HG03159 (cell line): Measurements from ENCODE around the gene FSIP1.

ENCODE experiments used
- ATAC-seq: cut with Tn5 transposase; IDR thresholded peaks from one replicate; pipeline ENCODE4 v1.9.1; 2021; ENCODE audit warnings: mild to moderate bottlenecking, moderate library complexity; ENCODE audit not compliant: unreplicated experiment

Gene FSIP1

DNA sequence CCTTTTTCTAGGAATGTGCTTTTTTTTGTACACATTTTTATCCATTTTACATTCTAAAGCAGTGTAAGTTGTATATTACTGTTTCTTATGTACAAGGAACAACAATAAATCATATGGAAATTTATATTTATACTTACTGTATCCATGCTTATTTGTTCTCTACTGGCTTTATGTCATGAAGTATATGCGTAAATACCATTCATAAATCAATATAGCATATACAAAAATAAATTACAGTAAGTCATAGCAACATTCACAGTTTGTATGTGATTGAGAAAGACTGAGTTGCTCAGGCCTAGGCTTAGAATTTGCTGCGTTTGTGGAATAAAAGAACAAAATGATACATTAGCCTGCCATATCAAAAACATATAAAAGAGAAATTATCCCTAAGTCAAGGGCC is 185.3 kb downstream of the FSIP1 start:
- no peak for ATAC-seq

DNA sequence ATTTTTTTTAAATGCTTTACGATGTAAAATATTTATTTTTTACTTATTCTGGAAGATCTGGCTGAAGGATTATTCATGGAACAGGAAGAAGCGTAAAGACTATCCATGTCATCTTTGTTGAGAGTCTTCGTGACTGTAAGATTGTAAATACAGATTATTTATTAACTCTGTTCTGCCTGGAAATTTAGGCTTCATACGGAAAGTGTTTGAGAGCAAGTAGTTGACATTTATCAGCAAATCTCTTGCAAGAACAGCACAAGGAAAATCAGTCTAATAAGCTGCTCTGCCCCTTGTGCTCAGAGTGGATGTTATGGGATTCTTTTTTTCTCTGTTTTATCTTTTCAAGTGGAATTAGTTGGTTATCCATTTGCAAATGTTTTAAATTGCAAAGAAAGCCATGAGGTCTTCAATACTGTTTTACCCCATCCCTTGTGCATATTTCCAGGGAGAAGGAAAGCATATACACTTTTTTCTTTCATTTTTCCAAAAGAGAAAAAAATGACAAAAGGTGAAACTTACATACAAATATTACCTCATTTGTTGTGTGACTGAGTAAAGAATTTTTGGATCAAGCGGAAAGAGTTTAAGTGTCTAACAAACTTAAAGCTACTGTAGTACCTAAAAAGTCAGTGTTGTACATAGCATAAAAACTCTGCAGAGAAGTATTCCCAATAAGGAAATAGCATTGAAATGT is 186.1 kb downstream of the FSIP1 start:
- ATAC-seq = no peak

GRCh38 chr15:39595338-39596221 is 187.1 kb downstream of the FSIP1 start:
- ATAC-seq = no peak

- ATAC-seq = no peak
Observed at GRCh38 chr15:39594446-39595337, 187.9 kb downstream of the FSIP1 start.

DNA sequence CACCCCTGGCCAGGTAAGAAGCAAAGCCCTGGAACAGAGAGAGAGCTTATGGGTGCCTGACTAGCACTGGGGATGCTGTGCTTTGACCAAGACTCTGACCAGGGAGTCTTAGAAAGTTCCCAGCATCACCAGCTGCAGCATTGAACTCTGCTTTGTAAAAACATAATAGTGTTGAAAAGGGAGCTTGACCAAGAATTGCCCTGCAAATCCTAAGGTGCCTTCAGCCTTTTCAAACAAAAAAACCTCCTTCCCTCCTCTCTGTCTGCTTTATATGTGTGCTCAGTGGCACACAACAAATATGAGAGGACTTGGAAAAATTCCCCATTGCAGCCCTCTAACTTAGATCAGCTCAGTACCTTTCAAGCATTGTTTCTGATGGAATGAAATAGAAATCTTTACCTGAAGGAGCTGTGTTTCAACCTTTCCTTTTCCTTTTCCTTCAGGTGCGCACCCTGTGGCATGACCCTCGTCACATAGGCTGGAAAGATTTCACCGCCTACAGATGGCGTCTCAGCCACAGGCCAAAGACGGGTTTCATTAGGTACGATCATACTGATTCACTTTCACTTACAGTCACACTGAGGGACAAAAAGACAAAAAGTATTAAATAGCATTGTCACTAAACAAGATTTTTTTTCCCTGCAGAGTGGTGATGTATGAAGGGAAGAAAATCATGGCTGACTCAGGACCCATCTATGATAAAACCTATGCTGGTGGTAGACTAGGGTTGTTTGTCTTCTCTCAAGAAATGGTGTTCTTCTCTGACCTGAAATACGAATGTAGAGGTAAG is 188.8 kb downstream of the FSIP1 start:
- ATAC-seq = no peak

- no peak for ATAC-seq
Observed at GRCh38 chr15:39593071-39593655, 189.5 kb downstream of the FSIP1 start.

DNA sequence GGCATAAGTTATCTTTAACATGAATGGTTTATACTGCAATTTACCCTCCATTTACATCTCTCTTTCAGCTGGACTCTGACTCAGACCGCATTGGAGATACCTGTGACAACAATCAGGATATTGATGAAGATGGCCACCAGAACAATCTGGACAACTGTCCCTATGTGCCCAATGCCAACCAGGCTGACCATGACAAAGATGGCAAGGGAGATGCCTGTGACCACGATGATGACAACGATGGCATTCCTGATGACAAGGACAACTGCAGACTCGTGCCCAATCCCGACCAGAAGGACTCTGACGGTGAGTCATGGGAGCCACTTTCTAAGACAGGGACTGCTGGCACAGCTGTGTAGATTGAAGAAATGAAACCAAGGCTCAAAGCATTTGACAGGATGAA is 190.1 kb downstream of the FSIP1 start:
- ATAC-seq = no peak

GRCh38 chr15:39591896-39592315 is 190.7 kb downstream of the FSIP1 start:
- no peak for ATAC-seq

GRCh38 chr15:39591141-39591895 is 191.3 kb downstream of the FSIP1 start:
- no peak for ATAC-seq

- no peak for ATAC-seq
Observed at GRCh38 chr15:39589815-39590644, 192.6 kb downstream of the FSIP1 start.

DNA sequence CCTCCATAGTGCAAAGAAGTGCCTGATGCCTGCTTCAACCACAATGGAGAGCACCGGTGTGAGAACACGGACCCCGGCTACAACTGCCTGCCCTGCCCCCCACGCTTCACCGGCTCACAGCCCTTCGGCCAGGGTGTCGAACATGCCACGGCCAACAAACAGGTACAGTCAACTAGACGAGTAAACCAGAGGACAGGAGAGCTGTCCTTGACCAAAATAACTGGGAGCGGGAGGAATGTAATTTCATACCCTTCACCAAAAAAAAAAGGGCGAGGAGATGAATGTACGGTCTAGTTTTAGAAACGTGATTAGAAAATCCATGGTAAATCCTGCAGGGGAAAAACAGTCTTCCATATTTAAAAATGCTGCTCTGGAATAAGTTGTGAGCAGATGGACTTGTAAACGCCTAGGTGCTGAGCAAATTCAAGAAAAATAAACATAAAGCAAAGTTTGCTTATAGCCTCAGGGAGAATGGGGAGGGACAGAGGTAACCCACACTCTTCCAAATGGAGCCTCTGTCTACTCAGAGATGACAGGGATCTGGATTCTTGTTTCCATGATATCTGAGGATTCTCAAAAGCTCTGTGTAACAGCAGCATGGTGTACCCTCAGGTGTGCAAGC is 193.3 kb downstream of the FSIP1 start:
- ATAC-seq = no peak

DNA sequence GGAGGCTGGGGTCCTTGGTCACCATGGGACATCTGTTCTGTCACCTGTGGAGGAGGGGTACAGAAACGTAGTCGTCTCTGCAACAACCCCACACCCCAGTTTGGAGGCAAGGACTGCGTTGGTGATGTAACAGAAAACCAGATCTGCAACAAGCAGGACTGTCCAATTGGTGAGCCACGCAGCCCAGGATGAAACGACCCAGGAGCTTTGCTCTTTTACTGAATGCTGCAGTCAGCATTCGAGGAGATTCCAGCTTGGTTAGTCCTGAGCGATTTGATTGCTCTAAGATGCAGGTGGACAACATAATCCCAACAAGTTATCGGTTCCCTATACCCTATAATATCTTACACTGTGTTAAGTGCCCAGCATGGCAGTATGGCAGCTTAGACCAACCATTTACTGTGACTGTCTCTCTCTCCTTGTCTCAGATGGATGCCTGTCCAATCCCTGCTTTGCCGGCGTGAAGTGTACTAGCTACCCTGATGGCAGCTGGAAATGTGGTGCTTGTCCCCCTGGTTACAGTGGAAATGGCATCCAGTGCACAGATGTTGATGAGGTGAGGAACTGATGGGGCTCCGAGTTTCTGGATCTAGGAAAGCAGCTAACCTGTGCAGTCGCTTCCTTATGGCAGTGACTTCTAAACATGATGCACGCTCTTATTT is 194.0 kb downstream of the FSIP1 start:
- ATAC-seq = no peak

DNA sequence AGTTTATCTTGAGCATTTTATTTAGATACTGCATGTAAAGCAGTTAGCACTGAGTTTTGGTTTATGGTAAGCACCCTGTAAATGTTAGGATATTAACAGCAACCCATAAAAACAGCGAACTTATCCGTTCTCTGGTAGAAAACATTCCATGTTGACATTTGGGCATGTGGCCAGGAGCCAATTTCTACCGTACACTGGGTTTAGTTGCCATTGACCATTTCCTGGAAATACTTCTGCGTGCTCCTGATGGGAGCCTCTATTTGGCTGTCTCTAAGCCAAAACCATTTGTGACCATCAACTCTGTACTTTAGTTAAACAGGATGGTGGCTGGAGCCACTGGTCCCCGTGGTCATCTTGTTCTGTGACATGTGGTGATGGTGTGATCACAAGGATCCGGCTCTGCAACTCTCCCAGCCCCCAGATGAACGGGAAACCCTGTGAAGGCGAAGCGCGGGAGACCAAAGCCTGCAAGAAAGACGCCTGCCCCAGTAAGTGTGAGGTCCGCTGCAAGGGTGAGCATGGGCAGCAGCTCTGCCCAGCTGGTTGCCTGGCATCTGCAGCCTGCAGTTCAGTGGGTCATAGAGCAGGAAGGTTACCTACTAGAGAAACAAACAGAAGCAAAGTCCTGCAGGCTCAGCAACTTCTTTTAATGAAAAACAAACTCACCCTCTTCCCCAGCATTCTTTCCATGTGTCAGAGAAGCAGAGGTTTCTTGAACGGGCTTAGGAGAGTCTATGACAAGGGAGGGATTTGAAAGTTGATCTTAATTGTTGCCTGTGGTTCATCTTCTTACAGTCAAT is 194.7 kb downstream of the FSIP1 start:
- ATAC-seq = no peak

DNA sequence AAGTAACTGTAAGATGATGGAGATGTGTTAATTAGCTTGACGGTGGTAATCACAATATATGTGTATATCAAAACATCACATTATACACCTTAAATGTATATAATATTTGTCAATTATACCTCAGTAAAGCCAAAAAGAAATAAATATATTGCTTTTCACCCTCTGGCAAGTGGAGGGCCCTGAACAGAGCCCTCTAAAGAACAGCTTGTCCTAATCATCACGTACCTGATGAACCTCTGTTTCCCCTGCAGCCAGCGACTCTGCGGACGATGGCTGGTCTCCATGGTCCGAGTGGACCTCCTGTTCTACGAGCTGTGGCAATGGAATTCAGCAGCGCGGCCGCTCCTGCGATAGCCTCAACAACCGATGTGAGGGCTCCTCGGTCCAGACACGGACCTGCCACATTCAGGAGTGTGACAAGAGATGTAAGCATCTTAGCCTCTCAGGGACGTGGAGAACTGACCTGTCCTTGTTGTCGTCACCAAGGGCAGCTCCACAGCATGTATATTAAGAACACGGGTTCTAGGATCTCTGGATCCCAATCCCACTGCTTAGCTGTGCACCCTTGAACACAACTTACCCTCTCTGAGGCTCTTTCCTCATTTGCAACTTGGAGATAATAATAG is 195.4 kb downstream of the FSIP1 start:
- ATAC-seq = no peak

- ATAC-seq = no peak
Observed at GRCh38 chr15:39586387-39587095, 196.1 kb downstream of the FSIP1 start.

- ATAC-seq = no peak
Observed at GRCh38 chr15:39585871-39586301, 196.8 kb downstream of the FSIP1 start.
